GM18861 (cell line): ENCODE data around the gene FRMD3.

ENCODE experiments used
- ATAC-seq: cut with Tn5 transposase; IDR thresholded peaks from one replicate; pipeline ENCODE4 v1.9.1; 2021; ENCODE audit not compliant: unreplicated experiment

FRMD3 gene

DNA sequence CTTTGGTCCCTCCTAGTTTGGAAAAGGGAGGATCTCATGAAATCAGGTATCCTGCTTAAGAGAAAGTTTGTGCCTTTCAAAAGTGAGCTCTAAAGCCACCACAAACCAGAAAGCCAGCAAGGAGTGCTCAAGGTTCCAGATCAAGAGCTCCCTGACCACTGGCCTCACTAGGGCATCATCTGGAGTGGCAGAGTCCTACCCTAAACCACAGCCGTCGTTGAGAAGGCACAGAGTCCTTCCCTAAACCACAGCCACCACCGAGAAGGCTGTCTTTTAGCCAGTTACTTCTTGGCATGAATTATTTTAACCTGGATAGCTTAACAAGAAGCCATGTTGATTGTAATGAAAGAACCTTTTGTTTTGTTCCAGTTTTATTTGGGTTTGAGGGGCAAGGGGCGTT is 102.9 kb downstream of the FRMD3 start:
- ATAC-seq: no peak

- no peak for ATAC-seq
Observed at GRCh38 chr9:83434254-83434653, 103.9 kb downstream of the FRMD3 start.

DNA sequence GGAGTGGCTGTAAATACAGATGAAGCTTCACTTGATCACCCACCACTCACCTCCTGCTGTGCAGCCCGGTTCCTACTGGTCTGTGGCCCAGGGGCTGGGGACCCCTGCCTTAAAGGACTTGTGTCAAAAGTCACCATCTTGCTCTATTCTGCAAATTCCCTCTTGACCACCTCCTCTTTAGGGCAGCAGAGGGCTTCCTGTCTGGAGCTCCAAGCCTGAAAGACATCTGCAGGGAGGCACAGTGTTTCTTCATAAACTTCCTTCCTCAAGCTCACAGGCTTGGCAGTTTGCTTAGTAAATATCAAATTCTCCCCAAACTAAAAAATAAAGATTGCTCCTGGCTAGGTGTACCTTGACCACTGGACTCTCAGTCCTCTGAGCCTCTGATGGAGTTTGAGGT is 104.4 kb downstream of the FRMD3 start:
- no peak for ATAC-seq

GRCh38 chr9:83432877-83433550 is 105.2 kb downstream of the FRMD3 start:
- no peak for ATAC-seq

DNA sequence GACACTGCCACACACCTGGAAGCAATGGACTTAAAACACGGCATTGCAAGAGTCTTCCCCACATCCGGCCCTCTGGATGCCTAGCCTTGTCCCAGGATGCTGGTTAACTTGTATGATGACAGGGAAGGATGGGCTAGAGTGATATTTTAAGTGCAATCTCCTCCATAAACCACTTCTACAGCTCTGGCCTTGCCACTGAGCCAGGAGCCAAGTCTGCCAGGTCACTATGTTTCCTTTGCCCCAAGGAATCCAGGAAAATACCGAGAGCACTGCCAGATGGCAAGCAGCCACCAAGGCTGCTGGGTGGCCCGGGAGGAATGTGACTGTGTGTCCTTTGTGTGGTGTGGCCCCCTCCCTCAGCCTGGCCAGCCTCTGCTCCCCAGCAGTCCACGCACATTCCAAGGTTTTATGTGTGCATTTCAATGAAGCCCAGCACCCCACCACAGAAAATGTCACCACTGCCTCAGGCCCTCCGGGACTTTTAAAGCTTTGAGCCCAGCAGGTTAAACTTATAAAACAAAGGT is 106.0 kb downstream of the FRMD3 start:
- no peak for ATAC-seq

DNA sequence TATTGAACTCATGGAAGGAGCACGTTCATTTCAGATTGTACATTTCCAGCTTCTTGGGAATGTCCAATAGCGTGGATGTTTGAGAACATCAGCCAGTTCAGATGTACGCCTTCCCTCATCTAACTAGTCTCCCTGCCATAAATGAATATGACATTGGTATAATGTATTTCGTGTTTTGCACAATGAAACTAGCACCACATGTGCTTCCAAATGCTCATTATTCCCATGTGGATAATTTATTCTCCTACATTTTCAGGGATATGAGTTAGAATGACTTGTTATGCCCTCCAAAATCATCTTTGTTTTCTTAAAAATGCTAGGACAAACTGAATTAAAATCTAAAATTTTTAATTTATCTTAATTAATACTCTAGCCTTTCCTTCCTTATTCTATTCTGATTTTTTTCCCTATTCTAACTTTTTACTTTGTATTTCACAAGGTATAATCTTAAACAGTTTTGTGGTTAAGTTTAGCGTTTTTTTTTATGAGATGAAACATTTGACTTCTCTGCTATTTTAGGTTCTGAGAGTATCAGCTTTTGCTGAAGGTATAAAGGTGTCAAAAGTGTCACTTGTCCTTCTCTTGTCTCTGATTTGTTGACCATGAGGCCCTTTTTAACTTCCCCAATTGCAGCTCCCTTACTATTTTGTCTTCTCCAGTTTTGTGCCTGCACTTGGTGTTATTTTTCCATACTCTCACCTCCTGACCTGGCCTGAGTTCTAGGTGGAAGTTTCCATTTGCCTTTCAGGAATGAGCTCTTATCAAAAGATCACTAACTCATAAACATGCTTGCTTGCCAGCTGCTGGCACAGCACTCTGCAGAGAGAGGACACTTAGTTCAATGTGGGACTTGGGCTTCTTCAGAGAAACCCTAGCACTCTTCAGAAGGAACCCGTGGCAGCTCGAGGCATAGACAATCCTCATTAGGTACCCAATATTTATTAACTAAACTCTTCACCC is 106.8 kb downstream of the FRMD3 start:
- no peak for ATAC-seq

DNA sequence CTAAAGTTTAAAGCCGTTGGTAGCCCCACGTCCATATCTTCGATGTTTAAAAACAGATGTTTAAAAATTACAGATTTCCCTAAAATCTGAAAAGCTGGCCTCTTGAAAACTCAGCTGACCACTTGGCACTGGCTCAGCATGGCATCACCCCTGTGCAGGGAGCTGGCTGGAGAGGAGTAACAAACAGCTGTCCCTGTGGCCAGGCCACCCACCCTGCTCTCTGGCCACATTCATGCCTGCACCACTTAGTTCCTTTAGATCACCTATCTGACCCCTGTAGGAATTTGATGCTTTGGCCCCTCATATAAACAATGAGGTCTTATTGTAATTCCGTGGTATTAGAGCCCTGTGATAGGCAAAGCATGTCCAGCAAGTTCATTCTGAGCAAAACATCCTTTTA is 107.5 kb downstream of the FRMD3 start:
- no peak for ATAC-seq

DNA sequence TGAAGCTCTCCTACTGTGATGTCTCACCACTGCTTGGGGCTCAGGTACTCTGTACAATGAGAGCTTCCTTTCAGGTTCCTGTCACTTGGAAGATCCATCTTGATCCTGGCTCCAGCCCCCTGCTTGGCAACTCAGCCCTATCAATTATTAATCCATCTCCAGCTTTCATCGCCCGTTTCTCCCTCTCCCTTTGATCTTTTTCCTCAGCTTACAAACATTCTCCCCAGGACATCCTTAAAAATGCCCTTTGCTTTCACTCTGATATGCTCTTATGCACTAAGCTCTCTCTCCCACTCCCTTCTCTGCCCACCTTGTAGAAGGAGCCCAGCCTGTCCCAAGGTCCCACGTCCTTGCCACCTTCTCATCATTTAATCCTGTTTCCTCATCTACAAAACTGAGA is 109.0 kb downstream of the FRMD3 start:
- ATAC-seq: no peak

GRCh38 chr9:83425240-83425639 is 113.0 kb downstream of the FRMD3 start:
- ATAC-seq: no peak

GRCh38 chr9:83424831-83425230 is 113.4 kb downstream of the FRMD3 start:
- no peak for ATAC-seq

DNA sequence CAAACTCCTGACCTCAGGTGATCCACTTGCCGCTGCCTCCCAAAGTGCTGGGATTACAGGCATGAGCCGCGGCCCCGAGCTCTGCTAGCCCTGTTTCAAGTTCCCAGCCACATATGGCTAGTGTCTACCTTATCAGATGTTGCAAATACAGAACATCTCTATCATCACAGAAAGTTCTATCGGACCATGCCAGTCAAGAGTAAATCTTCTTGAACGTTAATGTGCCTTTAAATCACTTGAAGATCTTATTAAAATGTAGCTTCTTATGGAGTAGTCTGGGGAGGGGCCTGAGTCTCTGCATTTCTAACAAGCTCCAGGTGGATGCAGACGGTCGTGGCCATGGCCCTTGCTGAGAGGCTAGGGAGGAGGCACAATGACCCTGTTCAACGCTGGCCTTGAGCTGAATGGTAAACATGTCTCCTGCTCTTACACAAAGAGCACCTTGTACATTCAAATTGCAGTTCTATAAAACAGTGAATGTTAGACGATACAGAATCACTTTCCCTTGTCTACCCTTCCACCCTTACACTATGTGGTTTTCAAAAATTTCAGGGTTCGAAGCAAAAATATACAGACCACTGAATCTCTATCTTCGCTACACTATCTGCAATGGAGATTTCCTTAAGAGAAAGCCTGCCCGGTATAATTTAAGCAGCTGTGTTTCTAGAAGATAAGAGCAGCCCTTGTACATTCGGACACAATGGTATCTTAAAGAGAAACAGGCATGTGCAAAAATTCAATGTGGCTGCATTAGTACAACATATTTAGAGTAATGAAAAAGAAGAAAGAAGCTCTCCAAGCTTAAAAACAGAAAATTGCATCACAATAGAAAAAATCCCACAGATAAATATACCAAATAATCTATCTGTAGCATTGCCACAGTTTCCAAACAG is 114.1 kb downstream of the FRMD3 start:
- ATAC-seq: no peak

DNA sequence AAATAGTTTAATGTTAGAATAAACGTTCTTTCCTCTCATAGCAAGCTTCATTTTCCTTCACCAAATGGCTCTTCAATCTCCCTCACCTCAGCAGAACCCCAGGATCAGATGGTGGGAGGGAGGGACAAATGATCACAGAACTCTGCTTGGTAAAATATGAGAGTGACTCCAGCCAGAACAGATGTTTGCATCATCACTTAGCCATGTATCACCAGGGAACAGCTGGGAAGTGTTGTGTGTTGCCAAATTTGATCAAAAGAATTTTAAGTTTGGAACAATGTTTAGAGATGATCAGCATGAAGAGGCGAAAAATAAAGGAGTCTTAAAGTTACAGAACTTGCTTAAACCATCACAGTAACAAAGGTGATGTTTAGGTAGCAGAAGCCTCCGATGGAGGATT is 115.7 kb downstream of the FRMD3 start:
- ATAC-seq: no peak

DNA sequence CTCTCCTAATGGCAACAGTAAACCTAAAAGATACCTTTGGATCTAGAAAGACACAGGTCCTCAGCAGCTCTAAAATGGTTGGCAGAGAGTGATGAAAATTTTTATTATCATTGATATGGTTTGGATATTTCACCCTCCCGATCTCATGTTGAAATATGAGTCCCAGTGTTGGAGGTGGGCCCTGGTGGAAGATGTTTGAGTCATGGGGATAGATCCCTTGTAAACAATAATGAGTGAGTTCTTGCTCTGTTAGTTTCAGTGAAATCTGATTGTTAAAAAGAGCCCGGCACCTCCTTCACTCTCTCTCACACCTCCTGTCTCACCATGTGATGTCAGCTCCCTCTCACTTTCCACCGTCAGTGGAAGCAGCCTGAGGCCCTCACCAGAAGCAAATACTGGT is 117.7 kb downstream of the FRMD3 start:
- no peak for ATAC-seq

DNA sequence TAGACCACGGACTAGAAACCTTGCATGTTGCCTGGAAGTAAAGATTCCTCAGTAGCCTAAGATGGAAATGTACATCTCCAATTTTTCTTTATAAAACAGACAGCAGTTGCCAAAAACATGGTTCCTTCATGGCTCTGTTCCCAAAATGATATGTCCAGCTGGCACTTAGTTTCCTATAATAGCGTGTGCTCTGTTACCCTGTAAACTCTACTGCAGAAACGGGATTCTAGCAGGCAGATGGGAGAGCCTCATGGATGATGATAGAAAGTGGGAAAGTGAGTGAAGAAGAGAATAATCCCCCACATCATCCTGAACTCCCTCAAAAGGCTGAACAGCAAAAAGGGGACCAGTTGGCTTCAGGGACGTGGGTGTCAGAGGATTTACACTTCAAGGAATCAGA is 118.2 kb downstream of the FRMD3 start:
- ATAC-seq: no peak

DNA sequence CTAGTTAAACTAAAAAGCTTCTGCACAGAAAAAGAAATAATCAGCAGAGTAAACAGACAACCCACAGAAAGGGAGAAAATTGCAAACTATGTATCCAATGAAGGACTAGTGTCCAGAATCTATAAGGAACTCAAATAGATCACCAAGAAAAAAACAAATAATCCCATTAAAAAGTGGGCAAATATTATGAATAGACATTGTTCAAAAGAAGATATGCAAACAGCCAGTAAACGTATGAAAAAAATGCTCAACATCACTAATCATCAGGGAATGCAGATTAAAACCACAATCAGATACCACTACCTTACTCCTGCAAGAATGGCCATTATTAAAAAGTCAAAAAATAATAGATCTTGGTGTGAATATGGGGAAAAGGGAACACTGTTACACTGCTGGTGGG is 119.9 kb downstream of the FRMD3 start:
- ATAC-seq: no peak

DNA sequence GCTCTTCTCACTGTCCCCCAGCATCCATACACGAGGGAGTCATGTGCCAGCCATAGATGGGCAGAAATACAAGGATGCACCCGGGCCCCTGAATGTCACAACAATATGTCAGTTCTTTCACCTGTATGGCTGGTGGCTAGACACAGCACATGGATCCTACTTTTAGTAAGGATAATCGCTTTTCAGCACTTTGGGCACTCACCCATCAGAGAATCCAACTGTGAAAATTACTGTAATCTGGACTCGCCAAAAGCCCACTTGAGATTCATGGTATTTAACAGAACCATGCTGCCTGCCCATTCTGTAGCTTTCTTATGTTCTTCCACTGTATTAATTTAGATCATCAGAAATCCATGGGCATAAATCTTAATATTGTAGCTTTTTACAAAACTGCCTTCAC is 124.8 kb downstream of the FRMD3 start:
- no peak for ATAC-seq

GRCh38 chr9:83410701-83411100 is 127.5 kb downstream of the FRMD3 start:
- no peak for ATAC-seq

DNA sequence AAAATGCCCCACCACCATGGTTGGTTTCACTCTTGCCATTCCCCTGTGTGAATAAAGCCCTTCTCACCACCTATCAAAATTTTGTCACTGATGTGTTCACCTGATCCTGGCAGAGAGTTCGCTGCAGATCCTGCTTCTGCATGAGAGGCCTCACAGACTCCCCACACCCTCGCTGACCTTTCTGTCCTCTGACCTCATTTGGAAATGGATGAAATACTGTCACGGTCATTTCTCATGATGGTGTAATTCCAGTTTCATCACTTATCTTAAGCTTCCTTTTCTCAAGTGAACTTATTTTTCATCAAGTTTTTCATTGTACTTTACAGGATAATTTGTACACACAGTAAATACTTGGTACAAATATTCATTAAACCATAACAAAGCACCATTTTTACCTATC is 131.3 kb downstream of the FRMD3 start:
- ATAC-seq: no peak

DNA sequence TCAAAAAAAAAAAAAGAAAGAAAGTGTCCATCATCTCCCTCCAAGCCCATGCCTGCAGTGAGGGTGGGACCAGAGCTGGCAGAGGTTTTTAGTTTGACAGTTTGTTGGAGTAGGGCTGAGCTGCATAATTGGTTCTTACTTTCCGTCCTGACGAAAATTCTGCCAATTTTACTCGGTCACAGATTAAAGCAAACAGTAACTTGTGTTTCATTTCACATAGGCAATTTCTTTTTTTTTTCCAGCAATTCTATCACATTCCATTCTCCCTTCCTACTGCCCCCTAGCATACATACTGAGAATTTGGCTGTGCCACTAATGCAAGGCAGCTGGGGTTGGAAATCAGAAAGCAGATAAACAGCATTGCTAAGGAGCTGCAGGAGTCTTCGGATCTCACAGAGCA is 132.4 kb downstream of the FRMD3 start:
- no peak for ATAC-seq

DNA sequence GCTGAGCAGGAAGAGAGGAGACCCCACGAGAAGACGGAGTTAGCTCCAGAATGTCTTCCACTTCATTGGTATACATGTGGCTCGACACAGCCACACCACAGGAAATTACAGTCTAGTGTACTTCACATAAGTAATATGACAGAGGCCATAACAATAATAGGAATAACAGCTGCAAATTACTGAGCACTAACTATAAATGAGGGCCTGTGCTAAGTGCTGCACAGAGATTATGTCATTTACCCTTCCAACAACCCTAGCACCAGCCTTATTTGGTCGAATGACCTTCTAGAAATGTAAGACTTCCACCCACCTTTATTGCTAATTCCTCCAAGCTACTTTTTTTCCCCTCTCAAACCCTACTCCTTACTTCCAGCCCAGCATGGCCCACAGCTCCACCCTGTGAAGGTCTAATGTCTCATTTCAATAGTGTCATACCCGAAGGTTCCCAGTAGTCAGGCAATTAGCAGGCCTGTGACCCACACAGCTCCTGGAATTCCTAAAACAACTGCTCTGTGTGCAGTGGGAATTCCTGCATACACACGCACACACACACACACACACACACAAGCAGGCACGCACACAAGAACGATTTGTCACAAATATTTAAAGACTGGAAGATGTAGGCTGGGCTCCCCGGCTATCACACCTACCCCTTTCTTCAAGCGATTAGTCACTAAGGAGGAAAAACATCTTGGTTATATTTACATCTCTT is 134.5 kb downstream of the FRMD3 start:
- no peak for ATAC-seq
